ENCODE data around the gene SLIT2.
A peak's percentile ranks its signal among the peaks of the same experiment; 100 is the strongest.

DNA sequence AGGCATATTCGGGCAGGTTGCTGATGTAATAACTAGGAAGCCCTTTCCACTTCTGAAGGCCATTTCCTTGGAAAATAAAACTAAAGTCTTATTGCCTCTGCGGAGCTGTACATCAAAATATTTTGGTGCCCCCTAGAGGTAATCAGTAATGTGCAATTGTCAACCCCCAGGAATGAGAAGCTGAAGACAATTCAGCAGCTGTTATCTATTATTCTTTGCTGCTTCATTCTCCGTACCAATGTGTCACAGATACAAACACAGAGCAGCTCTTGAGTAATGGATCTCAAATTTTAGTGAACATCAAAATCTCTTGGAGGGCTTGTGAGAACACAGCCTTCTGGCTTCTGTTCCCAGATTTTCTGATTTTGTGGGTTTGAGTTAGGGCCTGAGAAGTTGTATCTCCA, 3.5 kb upstream of the SLIT2 start:
- TF ChIP-seq, protein P1, sequence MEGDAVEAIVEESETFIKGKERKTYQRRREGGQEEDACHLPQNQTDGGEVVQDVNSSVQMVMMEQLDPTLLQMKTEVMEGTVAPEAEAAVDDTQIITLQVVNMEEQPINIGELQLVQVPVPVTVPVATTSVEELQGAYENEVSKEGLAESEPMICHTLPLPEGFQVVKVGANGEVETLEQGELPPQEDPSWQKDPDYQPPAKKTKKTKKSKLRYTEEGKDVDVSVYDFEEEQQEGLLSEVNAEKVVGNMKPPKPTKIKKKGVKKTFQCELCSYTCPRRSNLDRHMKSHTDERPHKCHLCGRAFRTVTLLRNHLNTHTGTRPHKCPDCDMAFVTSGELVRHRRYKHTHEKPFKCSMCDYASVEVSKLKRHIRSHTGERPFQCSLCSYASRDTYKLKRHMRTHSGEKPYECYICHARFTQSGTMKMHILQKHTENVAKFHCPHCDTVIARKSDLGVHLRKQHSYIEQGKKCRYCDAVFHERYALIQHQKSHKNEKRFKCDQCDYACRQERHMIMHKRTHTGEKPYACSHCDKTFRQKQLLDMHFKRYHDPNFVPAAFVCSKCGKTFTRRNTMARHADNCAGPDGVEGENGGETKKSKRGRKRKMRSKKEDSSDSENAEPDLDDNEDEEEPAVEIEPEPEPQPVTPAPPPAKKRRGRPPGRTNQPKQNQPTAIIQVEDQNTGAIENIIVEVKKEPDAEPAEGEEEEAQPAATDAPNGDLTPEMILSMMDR (conservative IDR thresholded peaks at IDR 0.05): peak; percentile 61
- no peak for TF ChIP-seq EZH2 (IDR thresholded peaks at IDR 0.05; ENCODE audit: low read depth)
